ENCODE results near the gene DENND1C.

Gene DENND1C

GRCh38 chr19:6481541-6482342, at the start of gene DENND1C:
DENND1C (minus strand) TSS chr19:6481787; CDS start chr19:6481695, 92 bp downstream.
- no peak for DNase-seq

GRCh38 chr19:6530386-6531162, 49.0 kb upstream of the DENND1C start, which contains the start of gene TNFSF9:
TNFSF9 (plus strand) TSS chr19:6531026; CDS start chr19:6531037, 11 bp downstream.
- DNase-seq, result peak; percentile 86

GRCh38 chr19:6529937-6530385, 48.4 kb upstream of the DENND1C start:
- DNase-seq, result no peak

- no peak for DNase-seq
Observed at GRCh38 chr19:6529351-6529750, 47.8 kb upstream of the DENND1C start.

GRCh38 chr19:6528544-6529121, 47.0 kb upstream of the DENND1C start:
- peak; percentile 64 for DNase-seq

- no peak for DNase-seq
Observed at GRCh38 chr19:6527893-6528543, 46.4 kb upstream of the DENND1C start.

GRCh38 chr19:6524311-6524710, 42.7 kb upstream of the DENND1C start:
- peak; percentile 42 for DNase-seq

GRCh38 chr19:6522712-6523111, 41.1 kb upstream of the DENND1C start:
- no peak for DNase-seq

GRCh38 chr19:6521718-6522646, 40.4 kb upstream of the DENND1C start:
- no peak for DNase-seq

- DNase-seq, result no peak
Observed at GRCh38 chr19:6519289-6519688, 37.7 kb upstream of the DENND1C start.

- DNase-seq, result peak; percentile 54
Observed at GRCh38 chr19:6518145-6518911, 36.7 kb upstream of the DENND1C start.

GRCh38 chr19:6516659-6517291, 35.2 kb upstream of the DENND1C start:
- peak; percentile 92 for DNase-seq

- peak; percentile 88 for DNase-seq
Observed at GRCh38 chr19:6516018-6516658, 34.6 kb upstream of the DENND1C start.

GRCh38 chr19:6514926-6515544, 33.4 kb upstream of the DENND1C start:
- DNase-seq, result no peak

- no peak for DNase-seq
Observed at GRCh38 chr19:6514089-6514488, 32.5 kb upstream of the DENND1C start.

- DNase-seq, result no peak
Observed at GRCh38 chr19:6510618-6511017, 29.0 kb upstream of the DENND1C start.

- no peak for DNase-seq
Observed at GRCh38 chr19:6509118-6509971, 27.8 kb upstream of the DENND1C start.

GRCh38 chr19:6508028-6508771, 26.6 kb upstream of the DENND1C start:
- DNase-seq, result peak; percentile 85

Measured in RPMI8226 (cell line).